HepG2 (cell line): ENCODE data around the gene MLN. TPM values are rescaled to one million over a fixed set of nuclear protein-coding genes. Genes with fewer than 3 reads are reported as not detected.

Experiments used
- HOMEZ ChIP-seq: IDR thresholded peaks from 2 replicates; pipeline ENCODE4 v1.6.1; 2016; ENCODE audit warnings: low read depth
- PRDM15 ChIP-seq: sonication (generic); formaldehyde crosslinking; IDR thresholded peaks from 2 replicates; pipeline ENCODE4 v1.4.0; 2020; ENCODE audit warnings: missing genetic modification reagents
- TBP ChIP-seq: sonication (generic); formaldehyde crosslinking; IDR thresholded peaks from 2 replicates; pipeline ENCODE4 v1.5.0; 2020; ENCODE audit warnings: missing genetic modification reagents
- ZBED4 ChIP-seq: sonication (generic); formaldehyde crosslinking; IDR thresholded peaks from 2 replicates; pipeline ENCODE4 v1.4.0; 2020; ENCODE audit warnings: missing genetic modification reagents, borderline replicate concordance
- ZMAT3 ChIP-seq: sonication (generic); formaldehyde crosslinking; conservative IDR thresholded peaks from 2 replicates; pipeline ENCODE4 v1.7.0; 2021; ENCODE audit warnings: missing genetic modification reagents
- ZNF468 ChIP-seq: sonication (generic); formaldehyde crosslinking; IDR thresholded peaks from 2 replicates; pipeline ENCODE4 v1.8.0; 2022; ENCODE audit warnings: mild to moderate bottlenecking, moderate library complexity, missing genetic modification reagents
- ZNF605 ChIP-seq: sonication (generic); formaldehyde crosslinking; IDR thresholded peaks from 2 replicates; pipeline ENCODE4 v1.8.0; 2022; ENCODE audit warnings: mild to moderate bottlenecking, missing genetic modification reagents
- ZNF687 ChIP-seq: sonication (generic); formaldehyde crosslinking; IDR thresholded peaks from 2 replicates; pipeline ENCODE4 v1.5.1; 2020; ENCODE audit warnings: mild to moderate bottlenecking, missing genetic modification reagents, moderate library complexity
- ZNF724P ChIP-seq: sonication (generic); formaldehyde crosslinking; IDR thresholded peaks from 2 replicates; pipeline ENCODE4 v1.8.0; 2022; ENCODE audit warnings: missing genetic modification reagents, borderline replicate concordance
- ZSCAN9 ChIP-seq: IDR thresholded peaks from 2 replicates; pipeline ENCODE4 v1.6.1; 2016; ENCODE audit warnings: borderline replicate concordance
- ZZZ3 ChIP-seq: sonication (generic); formaldehyde crosslinking; IDR thresholded peaks from 2 replicates; pipeline ENCODE4 v1.4.0; 2020; ENCODE audit warnings: missing genetic modification reagents, mild to moderate bottlenecking, borderline replicate concordance
- polyA plus RNA-seq, 8 experiments: library from polyadenylated mRNA; depleted of rRNA in 3 of 8; stranded (reverse) in 7 of 8; unstranded in 1 of 8; fragments of >200 nt; fragmentation: Illumina TruSeq in 4 of 8; extraction: Trizol in 4 of 8; gene quantifications; 2 replicates each; pipeline versions ENCODE4 v1.2.1 to v1.2.3, GENCODE V29; 2011 to 2016; ENCODE audit warnings: low read depth in 4 of 8, missing spikeins in 1 of 8, mixed read lengths in 1 of 8; ENCODE audit not compliant: insufficient read depth in 1 of 8
- total RNA-seq, 5 experiments: library from RNA; depleted of rRNA; stranded (reverse); fragments of >200 nt; fragmentation: Illumina TruSeq; extraction: Trizol; gene quantifications; 2 replicates each; pipeline ENCODE4 v1.2.3, GENCODE V29; 2016; ENCODE audit warnings: low read depth in 1 of 5

The MLN gene
- total and polyA plus RNA-seq, 2 of the 13 experiments (the other 11 are each of a cell fraction or from before 2014, with no cell fraction given), result not detected

- TF ChIP-seq PRDM15 (peak; percentile 57; the same call in 1 of the 2 replicates), ZMAT3 (CRISPR knock-in tag) (peak; percentile 94), TBP (CRISPR knock-in tag) (no peak), ZNF724P (CRISPR knock-in tag) (peak; percentile 70; the same call in 1 of the 2 replicates), ZSCAN9 (CRISPR knock-in tag) (peak; percentile 99), HOMEZ (CRISPR knock-in tag) (peak; percentile 54; the same call in 1 of the 2 replicates), ZZZ3 (CRISPR knock-in tag) (no peak), ZNF468 (CRISPR knock-in tag) (0 out of 2 replicates have a peak, but pooled peaks have one; percentile 59), ZNF687 (CRISPR knock-in tag) (peak; percentile 56), ZNF605 (CRISPR knock-in tag) (peak; percentile 78; the same call in 1 of the 2 replicates), ZBED4 (CRISPR knock-in tag) (peak; percentile 94)
These were observed 8.9 kb upstream of the MLN start (continued) for GRCh38 chr6:33812669-33813068.
